Activated effector memory CD4-positive, alpha-beta T cell treated with anti-CD3 and anti-CD28 coated beads, Interleukin-2, amount 50 U/mL, for 16 hours (primary cell): ENCODE data around the gene RASGRP3.
A peak's percentile ranks its signal among the peaks of the same experiment; 100 is the strongest.
"Not testable (repeated sequence)": the region's sequence is repeated elsewhere in the genome, so short reads cannot be mapped to it uniquely, and the experiment has no call there.

ENCODE experiments used
- DNase-seq: peaks from one replicate; pipeline ENCODE4 v3.0.0-alpha.2; 2020

RASGRP3 gene

GRCh38 chr2:33476131-33476792 is at the start of gene RASGRP3:
Gene RASGRP3 (plus strand): TSS chr2:33476649. CDS start chr2:33515137, 38,488 bp downstream.
- peak; percentile 84 for DNase-seq

- DNase-seq, result no peak
These were observed 49.7 kb upstream of the RASGRP3 start for GRCh38 chr2:33426666-33427231.

- DNase-seq, result no peak
These were observed 46.4 kb upstream of the RASGRP3 start for GRCh38 chr2:33430077-33430476.

- DNase-seq, result no peak
These were observed 45.6 kb upstream of the RASGRP3 start for GRCh38 chr2:33430856-33431255.

GRCh38 chr2:33432871-33433270 is 43.6 kb upstream of the RASGRP3 start:
- DNase-seq, result no peak

- DNase-seq, result no peak
These were observed 42.9 kb upstream of the RASGRP3 start for GRCh38 chr2:33433279-33434235.

GRCh38 chr2:33435518-33435917 is 40.9 kb upstream of the RASGRP3 start:
- no peak for DNase-seq

- DNase-seq, result no peak
These were observed 40.4 kb upstream of the RASGRP3 start for GRCh38 chr2:33436083-33436482.

GRCh38 chr2:33437297-33437696 is 39.2 kb upstream of the RASGRP3 start:
- no peak for DNase-seq

- DNase-seq, result no peak
These were observed 38.6 kb upstream of the RASGRP3 start for GRCh38 chr2:33437815-33438214.

- no peak for DNase-seq
These were observed 35.1 kb upstream of the RASGRP3 start for GRCh38 chr2:33441235-33441810.

GRCh38 chr2:33442052-33442451 is 34.4 kb upstream of the RASGRP3 start:
- DNase-seq, result not testable (repeated sequence)

- no peak for DNase-seq
These were observed 33.8 kb upstream of the RASGRP3 start for GRCh38 chr2:33442528-33443079.

- no peak for DNase-seq
These were observed 33.1 kb upstream of the RASGRP3 start for GRCh38 chr2:33443274-33443829.

GRCh38 chr2:33444967-33445366 is 31.5 kb upstream of the RASGRP3 start:
- no peak for DNase-seq

- no peak for DNase-seq
These were observed 28.1 kb upstream of the RASGRP3 start for GRCh38 chr2:33448220-33448899.

GRCh38 chr2:33451214-33451613 is 25.2 kb upstream of the RASGRP3 start:
- no peak for DNase-seq

GRCh38 chr2:33451825-33452224 is 24.6 kb upstream of the RASGRP3 start:
- DNase-seq, result no peak

GRCh38 chr2:33452545-33452944 is 23.9 kb upstream of the RASGRP3 start:
- DNase-seq, result no peak

GRCh38 chr2:33453905-33454479 is 22.5 kb upstream of the RASGRP3 start:
- no peak for DNase-seq

- no peak for DNase-seq
These were observed 18.7 kb upstream of the RASGRP3 start for GRCh38 chr2:33457556-33458247.
